ENCODE results near the gene RAP1A. TPM values are rescaled to one million over a fixed set of nuclear protein-coding genes. Genes with fewer than 3 reads are reported as not detected.
A peak's percentile ranks its signal among the peaks of the same experiment; 100 is the strongest.
"Not testable (repeated sequence)": the region's sequence is repeated elsewhere in the genome, so short reads cannot be mapped to it uniquely, and the experiment has no call there.

The RAP1A gene
- polyA plus RNA-seq, 3 donors, result 41.2 to 79.1 (median 75.3) TPM

- Histone ChIP-seq H3K9me3 (replicated peaks in 1 of 2; ENCODE audit: control insufficient read depth in 1 of 2, insufficient read depth in 1 of 2, low read length in 2 of 2) (no peaks in the 10 kb centered on the region), H3K36me3 (replicated peaks in 1 of 2; ENCODE audit: control insufficient read depth in 1 of 2, insufficient read depth in 2 of 2, low read length in 2 of 2) (no peaks in the 10 kb centered on the region), H3K79me2 (ENCODE audit: insufficient read depth, low read length) (peaks cover 99% of the 10 kb centered on the region), H3K4me3 (replicated peaks in 1 of 3; ENCODE audit: low read depth in 2 of 3, low read length in 3 of 3) (no peak overlapping the region), H2AFZ (ENCODE audit: insufficient read depth, low read depth, low read length, poor library complexity, severe bottlenecking) (no peak overlapping the region), H3K27ac (ENCODE audit: low read depth in 1 of 2, low read length in 2 of 2) (no peak overlapping the region), H3K4me1 (ENCODE audit: control insufficient read depth in 1 of 2, insufficient read depth in 2 of 2, low read length in 2 of 2) (peaks cover 5 to 27% of the 10 kb centered on the region in 2 donors), H3K27me3 (ENCODE audit: control insufficient read depth in 2 of 2, insufficient read depth in 2 of 2, low read length in 2 of 2) (no peaks in the 10 kb centered on the region), H3K9ac (ENCODE audit: insufficient read depth, low read length, poor library complexity, severe bottlenecking) (no peak overlapping the region), H4K20me1 (ENCODE audit: insufficient read depth, low read length) (peaks cover 100% of the 10 kb centered on the region), H3K4me2 (replicated peaks; ENCODE audit: extremely low read depth, low read length, poor library complexity, severe bottlenecking) (no peak overlapping the region)
- H3K9me3 Mint-ChIP-seq, result no peaks in the 10 kb centered on the region
- peaks cover 8 to 16% of the 10 kb centered on the region in 2 donors for H3K36me3 Mint-ChIP-seq
- intact Hi-C loops (cut with micrococcal nuclease), result no loop called here
- TF ChIP-seq, protein P1, sequence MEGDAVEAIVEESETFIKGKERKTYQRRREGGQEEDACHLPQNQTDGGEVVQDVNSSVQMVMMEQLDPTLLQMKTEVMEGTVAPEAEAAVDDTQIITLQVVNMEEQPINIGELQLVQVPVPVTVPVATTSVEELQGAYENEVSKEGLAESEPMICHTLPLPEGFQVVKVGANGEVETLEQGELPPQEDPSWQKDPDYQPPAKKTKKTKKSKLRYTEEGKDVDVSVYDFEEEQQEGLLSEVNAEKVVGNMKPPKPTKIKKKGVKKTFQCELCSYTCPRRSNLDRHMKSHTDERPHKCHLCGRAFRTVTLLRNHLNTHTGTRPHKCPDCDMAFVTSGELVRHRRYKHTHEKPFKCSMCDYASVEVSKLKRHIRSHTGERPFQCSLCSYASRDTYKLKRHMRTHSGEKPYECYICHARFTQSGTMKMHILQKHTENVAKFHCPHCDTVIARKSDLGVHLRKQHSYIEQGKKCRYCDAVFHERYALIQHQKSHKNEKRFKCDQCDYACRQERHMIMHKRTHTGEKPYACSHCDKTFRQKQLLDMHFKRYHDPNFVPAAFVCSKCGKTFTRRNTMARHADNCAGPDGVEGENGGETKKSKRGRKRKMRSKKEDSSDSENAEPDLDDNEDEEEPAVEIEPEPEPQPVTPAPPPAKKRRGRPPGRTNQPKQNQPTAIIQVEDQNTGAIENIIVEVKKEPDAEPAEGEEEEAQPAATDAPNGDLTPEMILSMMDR (IDR thresholded peaks at IDR 0.05), result no peak
- no peak for DNase-seq
- WGBS (ENCODE audit: insufficient coverage), result no CpG with 5 or more reads among the region's 2 CpGs
- H3K27ac Mint-ChIP-seq, result peak overlapping the region in 3 of 7 donors; percentile 9 to 59 (median 49)
- H3K27me3 Mint-ChIP-seq (ENCODE audit: low read depth in 3 of 3), result no peaks in the 10 kb centered on the region
- no peak overlapping the region for H3K4me3 Mint-ChIP-seq
- peaks cover 55% of the 10 kb centered on the region for H3K4me1 Mint-ChIP-seq
Observed at GRCh38 chr1:111630567-111630966, 11.0 kb downstream of the RAP1A start.

DNA sequence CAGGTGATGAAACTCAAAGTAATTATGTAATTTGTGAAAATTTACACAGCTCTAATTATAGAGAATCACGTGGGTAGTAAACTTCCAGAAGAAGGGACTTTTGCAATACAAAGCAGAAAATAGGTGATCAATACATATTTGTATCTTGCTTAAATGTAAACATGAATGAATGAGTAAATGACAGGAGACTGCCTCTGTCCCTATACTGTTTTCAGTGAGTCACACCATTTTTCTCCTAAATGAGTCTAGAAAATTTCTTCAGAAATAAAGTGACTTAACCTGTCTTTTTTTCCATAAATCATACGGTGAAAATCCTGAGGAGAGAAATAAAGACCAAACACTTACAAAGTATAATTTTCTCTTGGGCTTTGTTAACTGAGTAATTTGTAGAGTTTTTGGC is 11.9 kb downstream of the RAP1A start:
- H3K9me3 ChIP-seq (replicated peaks in 1 of 2; ENCODE audit: control insufficient read depth in 1 of 2, insufficient read depth in 1 of 2, low read length in 2 of 2), result no peaks in the 10 kb centered on the region
- H3K27me3 ChIP-seq (ENCODE audit: control insufficient read depth in 2 of 2, insufficient read depth in 2 of 2, low read length in 2 of 2), result no peaks in the 10 kb centered on the region
- H3K4me1 Mint-ChIP-seq, result peaks cover 48% of the 10 kb centered on the region
- intact Hi-C loops (cut with micrococcal nuclease), result no loop called here
- H3K36me3 Mint-ChIP-seq, result peaks cover 11 to 21% of the 10 kb centered on the region in 2 donors
- no peaks in the 10 kb centered on the region for H3K27me3 Mint-ChIP-seq (ENCODE audit: low read depth in 3 of 3)
- peaks cover 3 to 18% of the 10 kb centered on the region in 2 donors for H3K4me1 ChIP-seq (ENCODE audit: control insufficient read depth in 1 of 2, insufficient read depth in 2 of 2, low read length in 2 of 2)
- no peak for DNase-seq
- H3K79me2 ChIP-seq (ENCODE audit: insufficient read depth, low read length), result peaks cover 99% of the 10 kb centered on the region
- TF ChIP-seq, protein P1 (IDR thresholded peaks at IDR 0.05), result no peak
- WGBS (ENCODE audit: insufficient coverage), result no CpG with 5 or more reads among the region's 2 CpGs
- peak overlapping the region in 1 of 7 donors; percentile 54 for H3K27ac Mint-ChIP-seq
- no peaks in the 10 kb centered on the region for H3K9me3 Mint-ChIP-seq
- H3K4me3 ChIP-seq (replicated peaks in 1 of 3; ENCODE audit: low read depth in 2 of 3, low read length in 3 of 3), result no peak overlapping the region
- no peak overlapping the region for H2AFZ ChIP-seq (ENCODE audit: insufficient read depth, low read depth, low read length, poor library complexity, severe bottlenecking)
- H4K20me1 ChIP-seq (ENCODE audit: insufficient read depth, low read length), result peaks cover 100% of the 10 kb centered on the region
- H3K4me2 ChIP-seq (replicated peaks; ENCODE audit: extremely low read depth, low read length, poor library complexity, severe bottlenecking), result no peak overlapping the region
- no peak overlapping the region for H3K4me3 Mint-ChIP-seq
- no peak overlapping the region for H3K27ac ChIP-seq (ENCODE audit: low read depth in 1 of 2, low read length in 2 of 2)
- H3K9ac ChIP-seq (ENCODE audit: insufficient read depth, low read length, poor library complexity, severe bottlenecking), result no peak overlapping the region
- H3K36me3 ChIP-seq (replicated peaks in 1 of 2; ENCODE audit: control insufficient read depth in 1 of 2, insufficient read depth in 2 of 2, low read length in 2 of 2), result no peaks in the 10 kb centered on the region

DNA sequence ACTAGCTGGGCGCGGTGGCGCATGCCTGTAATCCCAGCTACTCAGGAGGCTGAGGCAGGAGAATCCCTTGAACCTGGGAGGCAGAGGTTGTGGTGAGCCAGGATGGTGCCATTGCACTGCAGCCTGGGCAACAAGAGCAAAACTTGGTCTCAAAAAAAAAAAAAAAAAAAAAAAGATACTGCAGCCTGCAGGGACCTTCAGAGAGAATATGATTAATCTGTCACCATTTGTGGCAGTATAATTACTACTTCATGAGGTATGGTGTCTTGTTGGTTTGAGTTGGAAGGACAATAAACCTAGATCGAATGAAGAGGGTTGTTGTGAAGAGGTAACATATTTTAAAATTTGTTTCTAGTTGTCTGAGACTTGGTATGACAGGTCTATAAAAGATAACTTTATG is 13.2 kb downstream of the RAP1A start:
- H2AFZ ChIP-seq (ENCODE audit: insufficient read depth, low read depth, low read length, poor library complexity, severe bottlenecking); H3K9me3 Mint-ChIP-seq; H3K4me3 ChIP-seq (replicated peaks in 1 of 3; ENCODE audit: low read depth in 2 of 3, low read length in 3 of 3); H3K9me3 ChIP-seq (replicated peaks in 1 of 2; ENCODE audit: control insufficient read depth in 1 of 2, insufficient read depth in 1 of 2, low read length in 2 of 2); DNase-seq; H3K36me3 ChIP-seq (replicated peaks in 1 of 2; ENCODE audit: control insufficient read depth in 1 of 2, insufficient read depth in 2 of 2, low read length in 2 of 2); H3K27ac ChIP-seq (ENCODE audit: low read depth in 1 of 2, low read length in 2 of 2); intact Hi-C loops (cut with micrococcal nuclease); H3K27me3 ChIP-seq (ENCODE audit: control insufficient read depth in 2 of 2, insufficient read depth in 2 of 2, low read length in 2 of 2); H3K4me2 ChIP-seq (replicated peaks; ENCODE audit: extremely low read depth, low read length, poor library complexity, severe bottlenecking); H3K9ac ChIP-seq (ENCODE audit: insufficient read depth, low read length, poor library complexity, severe bottlenecking); H3K27me3 Mint-ChIP-seq (ENCODE audit: low read depth in 3 of 3); H3K4me3 Mint-ChIP-seq: not testable (repeated sequence)
- peaks cover 9 to 22% of the 10 kb centered on the region in 2 donors for H3K36me3 Mint-ChIP-seq
- peaks cover 99% of the 10 kb centered on the region for H3K79me2 ChIP-seq (ENCODE audit: insufficient read depth, low read length)
- H3K4me1 Mint-ChIP-seq, result peaks cover 47% of the 10 kb centered on the region
- peaks cover 100% of the 10 kb centered on the region for H4K20me1 ChIP-seq (ENCODE audit: insufficient read depth, low read length)
- H3K4me1 ChIP-seq (ENCODE audit: control insufficient read depth in 1 of 2, insufficient read depth in 2 of 2, low read length in 2 of 2), result peaks cover 3 to 14% of the 10 kb centered on the region in 2 donors
- WGBS (ENCODE audit: insufficient coverage), result no CpG with 5 or more reads among the region's 4 CpGs
- peak overlapping the region in 2 of 7 donors; percentile 31 to 54 for H3K27ac Mint-ChIP-seq

Measured in CD14-positive monocyte (primary cell).